K562 (cell line): Measurements from ENCODE around the gene MMP17. TPM values are rescaled to one million over a fixed set of nuclear protein-coding genes. Genes with fewer than 3 reads are reported as not detected.

Source experiments
- ATAC-seq: fragments of 200-7000 bp; cut with Tn5 transposase; 3 replicates; pipeline ENCODE4 v1.9.1; 2020; ENCODE audit warnings: moderate library complexity
- BruUV-seq: library from RNA; stranded (reverse); fragments of 400-500 nt; replicated peaks from 2 replicates; lab custom pipeline; 2021; lab: Mats Ljungman, UMichigan
- CTCF ChIA-PET: fragments of 300-600 bp; formaldehyde crosslinking; extraction: SDS; loops from one replicate; lab custom pipeline; 2021; ENCODE audit warnings: low intra/inter-chr PET ratio; lab: Yijun Ruan, JAX
- POLR2A ChIA-PET: fragments of 300-600, 350-650 bp; sonication (Branson Sonifier 250); formaldehyde crosslinking; extraction: SDS; loops from one replicate; lab custom pipeline; 2021; ENCODE audit warnings: antibody characterized with exemption, inconsistent platforms; lab: Yijun Ruan, JAX
- DNase-seq, 4 experiments: peaks; one replicate each; pipeline versions ENCODE4 v3.0.0 to v3.0.0-alpha.2; 2011 to 2018; ENCODE audit warnings: low spot score in 3 of 4, mixed read lengths in 3 of 4; ENCODE audit errors: extremely low read depth in 1 of 4
- FAIRE-seq: peaks from 2 replicates; lab custom pipeline; 2011; peaks lifted over from hg19 to GRCh38; lab: Jason Lieb, UNC
- H2AFZ ChIP-seq: 2 replicates; pipeline ENCODE4 v1.6.0; 2011; ENCODE audit warnings: low read depth, low read length, control low read depth, inconsistent platforms
- H3K27ac ChIP-seq: fragments of 200-600 bp; 3 replicates; pipeline ENCODE4 v1.8.0; 2011; ENCODE audit warnings: low read depth, mild to moderate bottlenecking, control low read depth, inconsistent platforms, low read length, moderate library complexity, mixed read lengths; ENCODE audit errors: extremely low read depth
- H3K27me3 ChIP-seq, 2 experiments: fragments of 300-600 bp in 1 of 2; 2 replicates in 1 of 2; 3 replicates in 1 of 2; pipeline versions ENCODE4 v1.6.0 to v1.8.0; 2011; ENCODE audit warnings: inconsistent platforms in 2 of 2, low read length in 2 of 2, mild to moderate bottlenecking in 1 of 2, mixed read lengths in 1 of 2, moderate library complexity in 1 of 2; ENCODE audit not compliant: control insufficient read depth in 2 of 2, insufficient read depth in 2 of 2
- H3K36me3 ChIP-seq: fragments of 300-600 bp; 3 replicates; pipeline ENCODE4 v1.8.0; 2011; ENCODE audit warnings: mild to moderate bottlenecking, low read length, inconsistent platforms; ENCODE audit not compliant: control insufficient read depth, insufficient read depth
- H3K4me1 ChIP-seq, 2 experiments: fragments of 200-600 bp in 1 of 2; replicated peaks in 1 of 2; 2 replicates in 1 of 2; 3 replicates in 1 of 2; pipeline versions ENCODE4 v1.5.1 to v1.8.0; 2011; ENCODE audit warnings: inconsistent platforms in 2 of 2, low read length in 2 of 2, mild to moderate bottlenecking in 1 of 2, mixed read lengths in 1 of 2, moderate library complexity in 1 of 2; ENCODE audit not compliant: control insufficient read depth in 2 of 2, insufficient read depth in 2 of 2
- H3K4me2 ChIP-seq: 2 replicates; pipeline ENCODE4 v1.6.1; 2011; ENCODE audit warnings: low read length, control low read depth, inconsistent platforms, mixed read lengths; ENCODE audit not compliant: insufficient read depth
- H3K4me3 ChIP-seq: fragments of 200-600 bp; sonication (generic), shearing (Covaris generic); 2 replicates; pipeline ENCODE4 v1.5.1; 2016; ENCODE audit warnings: control low read depth, inconsistent platforms
- H3K79me2 ChIP-seq: fragments of 200-600 bp; 3 replicates; pipeline ENCODE4 v1.8.0; 2011; ENCODE audit warnings: low read length, inconsistent platforms; ENCODE audit not compliant: control insufficient read depth, insufficient read depth
- H3K9ac ChIP-seq, 2 experiments: 2 replicates each; pipeline versions ENCODE4 v1.6.0 to v1.6.1; 2011; ENCODE audit warnings: low read depth in 2 of 2, low read length in 2 of 2, control low read depth in 1 of 2, inconsistent platforms in 1 of 2, mild to moderate bottlenecking in 1 of 2, mixed read lengths in 1 of 2; ENCODE audit not compliant: insufficient read depth in 1 of 2
- H3K9me1 ChIP-seq: one replicate; pipeline ENCODE4 v1.6.0; 2011; ENCODE audit warnings: inconsistent platforms, mild to moderate bottlenecking, low read length, moderate library complexity; ENCODE audit not compliant: control insufficient read depth, insufficient read depth
- H3K9me3 ChIP-seq: replicated peaks from 2 replicates; pipeline ENCODE4 v1.5.1; 2011; ENCODE audit warnings: low read depth, low read length, inconsistent platforms; ENCODE audit not compliant: control insufficient read depth, insufficient read depth
- H4K20me1 ChIP-seq: replicated peaks from 2 replicates; pipeline ENCODE4 v1.6.1; 2011; ENCODE audit warnings: low read length, inconsistent platforms, mixed read lengths; ENCODE audit not compliant: control insufficient read depth, insufficient read depth
- EP300 ChIP-seq: IDR thresholded peaks from 2 replicates; pipeline ENCODE4 v1.6.1; 2012; ENCODE audit warnings: low read length, improper control_type of control experiment
- HDAC8 ChIP-seq: fragments of 450-650 bp; IDR thresholded peaks from 2 replicates; pipeline ENCODE4 v1.6.1; 2016; ENCODE audit warnings: mild to moderate bottlenecking, missing genetic modification characterization, moderate library complexity, missing compliant biosample characterization
- KDM1A ChIP-seq, 2 experiments: fragments of 450-650 bp; IDR thresholded peaks; 2 replicates each; pipeline ENCODE4 v1.6.1; 2016; ENCODE audit warnings: mild to moderate bottlenecking in 2 of 2
- MXI1 ChIP-seq: IDR thresholded peaks from 2 replicates; pipeline ENCODE4 v1.6.1; 2011; ENCODE audit warnings: low read depth, mild to moderate bottlenecking, improper control_type of control experiment, low read length
- NFE2L1 ChIP-seq: fragments of 450-650 bp; IDR thresholded peaks from 2 replicates; pipeline ENCODE4 v1.6.1; 2016; ENCODE audit warnings: missing genetic modification characterization, low read depth, mild to moderate bottlenecking, missing compliant biosample characterization, moderate library complexity, borderline replicate concordance
- PHTF2 ChIP-seq: fragments of 250-450 bp; sonication (Bioruptor Pico); IDR thresholded peaks from 2 replicates; pipeline ENCODE4 v1.5.0; 2021; ENCODE audit warnings: mild to moderate bottlenecking
- TAF7 ChIP-seq: fragments of 450-650 bp; IDR thresholded peaks from 2 replicates; pipeline ENCODE4 v1.6.1; 2016; ENCODE audit warnings: missing genetic modification characterization, missing compliant biosample characterization
- U2AF2 ChIP-seq: fragments of 200-400 bp; formaldehyde crosslinking; optimal IDR thresholded peaks from 2 replicates; pipeline ENCODE3; 2017; ENCODE audit warnings: low read depth, mild to moderate bottlenecking, low read length
- ZNF224 ChIP-seq: sonication (generic); formaldehyde crosslinking; IDR thresholded peaks from 2 replicates; pipeline ENCODE4 v1.8.0; 2022; ENCODE audit warnings: mild to moderate bottlenecking, missing genetic modification reagents
- WGBS: fragments of 100-300 bp; shearing (Covaris generic); methylation state at CpG from one replicate; pipeline ENCODE4 v1.1.6; 2016; ENCODE audit warnings: low coverage, mixed read lengths; ENCODE audit not compliant: insufficient coverage; ENCODE audit errors: missing lambda C conversion rate; 5-methylcytosine and 5-hydroxymethylcytosine counted together
- in situ Hi-C: fragments of 300-500 bp; cut with MboI; formaldehyde crosslinking; loops from 4 replicates; pipeline ENCODE4 v1.15.0; 2018; ENCODE audit warnings: inconsistent platforms, mixed read lengths
- intact Hi-C: fragments of 100-400 bp; cut with micrococcal nuclease; formaldehyde crosslinking; loops from 2 replicates; pipeline ENCODE4 v1.14.2; 2022
- polyA plus RNA-seq, 8 experiments: library from polyadenylated mRNA; depleted of rRNA in 4 of 8; stranded (reverse) in 5 of 8; unstranded in 3 of 8; fragments of >200 nt; fragmentation: Nextera tagmentation in 2 of 8; fragmentation: Illumina TruSeq in 1 of 8; extraction: Ambion mirVana in 2 of 8; extraction: Trizol in 1 of 8; gene quantifications; 2 replicates each; pipeline versions ENCODE4 v1.2.1 to v1.2.3, GENCODE V29; 2011 to 2014; ENCODE audit warnings: inconsistent platforms in 1 of 8, missing spikeins in 1 of 8
- total RNA-seq, 7 experiments: library from RNA; depleted of rRNA in 6 of 7; stranded (reverse); fragments of >200 nt in 6 of 7; fragmentation: Illumina TruSeq in 2 of 7; extraction: Trizol in 2 of 7; gene quantifications; 2 replicates each; pipeline versions ENCODE4 v1.2.1 to v1.2.3, GENCODE V29; 2011 to 2021; ENCODE audit warnings: low replicate concordance in 1 of 7
- TF ChIP-seq, protein P1 (sequence below): fragments of 250-450 bp; sonication (Bioruptor Pico); IDR thresholded peaks from 2 replicates; pipeline ENCODE4 v1.5.0; 2021
- TF ChIP-seq, protein P2 (sequence below), 3 experiments: fragments of 200-800 bp in 1 of 3; fragments of 250-450 bp in 1 of 3; fragments of 450-650 bp in 1 of 3; sonication (Bioruptor Pico) in 1 of 3; sonication (Bioruptor generic) in 1 of 3; formaldehyde crosslinking in 1 of 3; IDR thresholded peaks; 2 replicates each; pipeline versions ENCODE4 v1.6.1 to v1.8.0; 2016 to 2022; ENCODE audit warnings: mild to moderate bottlenecking in 2 of 3, missing genetic modification characterization in 2 of 3, missing compliant biosample characterization in 1 of 3, moderate library complexity in 1 of 3
- TF ChIP-seq, protein P3 (sequence below): fragments of 250-450 bp; sonication (Bioruptor Pico); IDR thresholded peaks from 2 replicates; pipeline ENCODE4 v1.8.0; 2021; ENCODE audit warnings: borderline replicate concordance, mild to moderate bottlenecking, moderate library complexity; ENCODE audit not compliant: poor library complexity, severe bottlenecking

Gene MMP17
- total and polyA plus RNA-seq, 9 of the 15 experiments (the other 6 are each of a cell fraction or from before 2014, with no cell fraction given) = 1.1 to 21.2 (median 17.1) TPM; not detected in 2

DNA sequence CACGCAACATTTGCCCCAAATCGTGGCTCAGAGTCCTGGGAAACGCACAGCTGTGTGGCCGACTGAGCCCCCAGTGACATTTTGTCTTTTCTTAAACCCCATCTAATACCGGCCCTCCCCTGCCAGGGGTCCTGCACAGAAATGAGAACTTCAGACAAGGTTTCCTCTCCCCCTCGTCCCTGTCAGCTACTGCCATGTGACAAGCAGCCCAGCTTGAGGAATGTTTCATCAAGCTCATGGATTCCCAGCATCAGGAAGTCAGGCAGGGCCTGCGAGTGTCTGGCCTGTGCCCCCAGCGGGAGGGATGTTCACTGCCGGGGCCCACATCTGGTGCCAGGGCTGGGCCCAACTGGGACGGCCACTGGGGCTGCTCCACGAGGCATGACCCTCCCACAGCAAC is 15.9 kb downstream of the MMP17 start:
- no peak overlapping the region for H3K4me2 ChIP-seq
- no peak for TF ChIP-seq MXI1
- TF ChIP-seq HDAC8 (tag) = no peak
- TF ChIP-seq, protein P1, sequence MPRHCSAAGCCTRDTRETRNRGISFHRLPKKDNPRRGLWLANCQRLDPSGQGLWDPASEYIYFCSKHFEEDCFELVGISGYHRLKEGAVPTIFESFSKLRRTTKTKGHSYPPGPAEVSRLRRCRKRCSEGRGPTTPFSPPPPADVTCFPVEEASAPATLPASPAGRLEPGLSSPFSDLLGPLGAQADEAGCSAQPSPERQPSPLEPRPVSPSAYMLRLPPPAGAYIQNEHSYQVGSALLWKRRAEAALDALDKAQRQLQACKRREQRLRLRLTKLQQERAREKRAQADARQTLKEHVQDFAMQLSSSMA = no peak
- TF ChIP-seq, protein P2, sequence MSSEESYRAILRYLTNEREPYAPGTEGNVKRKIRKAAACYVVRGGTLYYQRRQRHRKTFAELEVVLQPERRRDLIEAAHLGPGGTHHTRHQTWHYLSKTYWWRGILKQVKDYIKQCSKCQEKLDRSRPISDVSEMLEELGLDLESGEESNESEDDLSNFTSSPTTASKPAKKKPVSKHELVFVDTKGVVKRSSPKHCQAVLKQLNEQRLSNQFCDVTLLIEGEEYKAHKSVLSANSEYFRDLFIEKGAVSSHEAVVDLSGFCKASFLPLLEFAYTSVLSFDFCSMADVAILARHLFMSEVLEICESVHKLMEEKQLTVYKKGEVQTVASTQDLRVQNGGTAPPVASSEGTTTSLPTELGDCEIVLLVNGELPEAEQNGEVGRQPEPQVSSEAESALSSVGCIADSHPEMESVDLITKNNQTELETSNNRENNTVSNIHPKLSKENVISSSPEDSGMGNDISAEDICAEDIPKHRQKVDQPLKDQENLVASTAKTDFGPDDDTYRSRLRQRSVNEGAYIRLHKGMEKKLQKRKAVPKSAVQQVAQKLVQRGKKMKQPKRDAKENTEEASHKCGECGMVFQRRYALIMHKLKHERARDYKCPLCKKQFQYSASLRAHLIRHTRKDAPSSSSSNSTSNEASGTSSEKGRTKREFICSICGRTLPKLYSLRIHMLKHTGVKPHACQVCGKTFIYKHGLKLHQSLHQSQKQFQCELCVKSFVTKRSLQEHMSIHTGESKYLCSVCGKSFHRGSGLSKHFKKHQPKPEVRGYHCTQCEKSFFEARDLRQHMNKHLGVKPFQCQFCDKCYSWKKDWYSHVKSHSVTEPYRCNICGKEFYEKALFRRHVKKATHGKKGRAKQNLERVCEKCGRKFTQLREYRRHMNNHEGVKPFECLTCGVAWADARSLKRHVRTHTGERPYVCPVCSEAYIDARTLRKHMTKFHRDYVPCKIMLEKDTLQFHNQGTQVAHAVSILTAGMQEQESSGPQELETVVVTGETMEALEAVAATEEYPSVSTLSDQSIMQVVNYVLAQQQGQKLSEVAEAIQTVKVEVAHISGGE (CRISPR knock-in tag; IDR thresholded peaks at IDR 0.05) = no peak
- no peak for TF ChIP-seq TAF7 (tag)
- no peak for TF ChIP-seq KDM1A (IDR thresholded peaks at IDR 0.05)
- no peak for TF ChIP-seq NFE2L1 (tag)
- TF ChIP-seq, protein P3, sequence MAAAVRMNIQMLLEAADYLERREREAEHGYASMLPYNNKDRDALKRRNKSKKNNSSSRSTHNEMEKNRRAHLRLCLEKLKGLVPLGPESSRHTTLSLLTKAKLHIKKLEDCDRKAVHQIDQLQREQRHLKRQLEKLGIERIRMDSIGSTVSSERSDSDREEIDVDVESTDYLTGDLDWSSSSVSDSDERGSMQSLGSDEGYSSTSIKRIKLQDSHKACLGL (CRISPR knock-in tag) = no peak
- TF ChIP-seq EP300 = no peak
- no peak for TF ChIP-seq ZNF224 (CRISPR knock-in tag)
- TF ChIP-seq PHTF2 = no peak
- no peak for TF ChIP-seq U2AF2
- intact Hi-C loops = no loop called here
- peaks cover 0 to 32% of the 10 kb centered on the region in 2 experiments; a peak in 2 of 5 replicates for H3K4me1 ChIP-seq
- ChIA-PET CTCF (no interaction called here), POLR2A (interaction anchor here (1.0 to 1.2 kb wide), 2 partner anchors 10 to 15 kb away, joined by 3 read pairs; no protein-coding TSS in a partner anchor)
- H3K9me1 ChIP-seq = no peaks in the 10 kb centered on the region
- H2AFZ ChIP-seq = no peak overlapping the region
- no peaks in the 10 kb centered on the region for H4K20me1 ChIP-seq
- H3K9ac ChIP-seq = no peak overlapping the region
- 62% methylated on average over 11 of the region's 11 CpGs for WGBS
- no peaks in the 10 kb centered on the region for H3K36me3 ChIP-seq
- no TSS peak for BruUV-seq
- H3K79me2 ChIP-seq = no peaks in the 10 kb centered on the region
- H3K27ac ChIP-seq = no peak overlapping the region
- in situ Hi-C loops = no loop called here
- H3K4me3 ChIP-seq = no peak overlapping the region
- ATAC-seq (no peak), FAIRE-seq (no peak), DNase-seq (no peak)
- H3K27me3 ChIP-seq = no peaks in the 10 kb centered on the region
- no peaks in the 10 kb centered on the region for H3K9me3 ChIP-seq
